GM12891 (cell line): Measurements from ENCODE around the gene TGFBR2.

Experiments used
- DNase-seq: peaks from one replicate; pipeline ENCODE4 v3.0.0; 2011; ENCODE audit warnings: low spot score; ENCODE audit not compliant: insufficient read length
- FAIRE-seq: peaks from 2 replicates; lab custom pipeline; 2011; peaks lifted over from hg19 to GRCh38; lab: Jason Lieb, UNC
- PAX5 ChIP-seq: IDR thresholded peaks from 2 replicates; pipeline ENCODE4 v1.6.1; 2011; ENCODE audit warnings: low read length, moderate library complexity, mild to moderate bottlenecking; ENCODE audit not compliant: insufficient read depth, severe bottlenecking
- POLR2A ChIP-seq: IDR thresholded peaks from 2 replicates; pipeline ENCODE4 v1.6.1; 2011; ENCODE audit warnings: low read depth, low read length, control low read depth
- POLR2AphosphoS5 ChIP-seq: IDR thresholded peaks from 2 replicates; pipeline ENCODE4 v1.6.1; 2011; ENCODE audit warnings: low read depth, low read length, control low read depth
- POU2F2 ChIP-seq: IDR thresholded peaks from 2 replicates; pipeline ENCODE4 v1.6.1; 2011; ENCODE audit warnings: low read depth, mild to moderate bottlenecking, control low read depth, low read length, moderate library complexity
- SPI1 ChIP-seq: IDR thresholded peaks from 2 replicates; pipeline ENCODE4 v1.6.1; 2011; ENCODE audit warnings: low read depth, low read length, control low read depth
- TAF1 ChIP-seq: IDR thresholded peaks from 2 replicates; pipeline ENCODE4 v1.6.1; 2011; ENCODE audit warnings: low read depth, low read length, control low read depth

TGFBR2 gene

DNA sequence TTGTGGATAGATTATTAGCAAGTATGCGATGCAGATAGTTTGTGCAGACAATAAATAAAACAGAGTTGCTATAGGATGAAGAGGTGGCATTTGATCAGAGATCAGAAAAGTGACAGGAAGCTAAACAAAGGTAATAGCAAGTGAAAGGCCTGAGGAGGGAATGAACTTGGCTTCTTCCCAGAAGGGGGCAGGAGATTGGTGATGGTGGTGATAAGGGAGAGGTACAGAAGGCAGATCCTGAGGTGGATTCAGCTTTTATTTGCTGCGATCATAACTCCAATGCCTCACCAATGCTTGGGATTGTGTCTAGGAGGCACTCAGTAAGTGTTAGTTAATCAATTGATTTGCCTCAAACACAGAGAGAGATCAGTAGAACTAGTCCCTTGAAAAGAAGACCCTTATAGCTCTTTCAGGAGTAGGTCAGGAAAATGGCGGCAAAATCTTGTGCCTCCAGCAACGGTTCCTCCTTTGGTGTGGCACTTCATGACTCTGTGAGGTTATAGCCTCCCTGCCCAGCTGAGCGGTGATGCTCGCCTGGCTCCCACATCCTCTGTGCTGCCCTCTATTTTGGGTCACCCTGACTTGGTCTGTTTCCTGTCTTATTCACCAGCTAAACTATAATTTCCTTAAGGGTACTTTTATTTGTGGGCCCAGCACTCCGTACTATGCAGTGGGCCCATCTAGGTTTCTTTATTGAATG lies 37.5 kb downstream of the TGFBR2 start:
- TF ChIP-seq PAX5 (no peak), SPI1 (no peak), POLR2A (no peak), TAF1 (no peak), POLR2AphosphoS5 (no peak), POU2F2 (no peak)
- DNase-seq (no peak), FAIRE-seq (no peak)

- TF ChIP-seq POLR2A (no peak), SPI1 (peak; percentile 18; the same call in 1 of the 2 replicates), TAF1 (no peak), POU2F2 (no peak), POLR2AphosphoS5 (no peak), PAX5 (no peak)
- DNase-seq (no peak), FAIRE-seq (no peak)
Observed at GRCh38 chr3:30644615-30645014, 38.2 kb downstream of the TGFBR2 start.

- TF ChIP-seq POLR2A (no peak), PAX5 (no peak), SPI1 (no peak), POLR2AphosphoS5 (no peak), TAF1 (no peak), POU2F2 (no peak)
- FAIRE-seq (no peak), DNase-seq (no peak)
Observed at GRCh38 chr3:30645077-30645476, 38.7 kb downstream of the TGFBR2 start.

- DNase-seq (no peak), FAIRE-seq (no peak)
- no peak for TF ChIP-seq POLR2AphosphoS5
Observed at GRCh38 chr3:30646181-30646876, 39.9 kb downstream of the TGFBR2 start.

- no peak for DNase-seq
- TF ChIP-seq POLR2AphosphoS5: no peak
- TF ChIP-seq SPI1: no peak
- TF ChIP-seq PAX5: no peak
- TF ChIP-seq TAF1: no peak
- no peak for TF ChIP-seq POU2F2
- TF ChIP-seq POLR2A: no peak
- FAIRE-seq: no peak
Observed at GRCh38 chr3:30646961-30647752, 40.8 kb downstream of the TGFBR2 start.

GRCh38 chr3:30648670-30649357 lies 42.4 kb downstream of the TGFBR2 start:
- TF ChIP-seq POLR2A (no peak), SPI1 (no peak), POU2F2 (no peak), TAF1 (no peak), POLR2AphosphoS5 (no peak), PAX5 (no peak)
- FAIRE-seq (peak; percentile 9), DNase-seq (no peak)

GRCh38 chr3:30649572-30650318 lies 43.3 kb downstream of the TGFBR2 start:
- TF ChIP-seq SPI1 (peak; percentile 99), POU2F2 (no peak)
- no peak for FAIRE-seq
- DNase-seq: no peak

DNA sequence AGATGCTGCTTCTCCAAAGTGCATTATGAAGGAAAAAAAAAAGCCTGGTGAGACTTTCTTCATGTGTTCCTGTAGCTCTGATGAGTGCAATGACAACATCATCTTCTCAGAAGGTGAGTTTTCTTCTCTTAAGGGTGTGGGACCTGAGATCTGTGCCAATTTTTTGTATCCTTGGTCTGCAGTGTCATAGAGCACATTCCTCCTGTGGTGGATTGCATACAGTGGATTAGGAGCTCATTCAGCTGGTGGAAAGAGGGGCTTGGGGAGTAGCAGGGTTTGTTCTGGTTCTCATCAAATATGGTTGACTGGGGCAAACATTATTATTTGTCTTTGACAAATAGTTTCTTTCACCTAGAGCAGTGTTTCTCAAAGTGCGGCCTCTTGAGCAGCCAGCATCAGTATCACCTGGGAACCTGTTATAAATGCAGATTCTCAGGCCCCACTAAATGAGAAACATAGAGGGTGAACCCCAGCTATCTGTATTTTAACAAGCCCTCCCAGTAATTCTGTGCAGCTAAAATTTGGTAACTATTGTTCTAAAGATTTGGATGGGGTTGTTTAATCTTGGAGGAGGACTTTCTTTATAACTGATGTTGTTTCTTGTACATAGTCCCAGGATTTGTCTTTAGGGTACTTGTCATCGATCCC lies 44.1 kb downstream of the TGFBR2 start:
- no peak for FAIRE-seq
- TF ChIP-seq SPI1: no peak
- no peak for TF ChIP-seq POU2F2
- TF ChIP-seq TAF1: no peak
- TF ChIP-seq POLR2A: no peak
- TF ChIP-seq POLR2AphosphoS5: no peak
- TF ChIP-seq PAX5: no peak
- no peak for DNase-seq

DNA sequence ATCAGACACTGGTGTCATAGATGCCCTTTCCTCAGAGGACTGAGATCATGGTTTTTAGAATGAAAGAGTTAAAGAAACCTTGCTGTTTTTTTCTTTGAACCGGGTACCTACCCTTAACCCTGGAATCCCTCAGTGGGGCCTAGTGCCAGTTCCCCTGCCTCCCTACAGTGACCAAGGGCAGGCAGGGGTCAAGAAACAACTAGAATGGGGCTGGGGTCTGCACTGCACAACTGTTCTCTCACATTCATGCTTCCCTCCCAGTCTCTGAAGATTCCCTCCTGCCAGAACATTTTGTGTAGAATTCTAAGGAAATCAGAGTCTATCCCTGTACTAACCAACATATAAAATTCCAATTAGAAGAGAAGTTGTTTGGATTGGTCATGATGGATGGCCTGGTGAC lies 47.9 kb downstream of the TGFBR2 start:
- TF ChIP-seq POLR2A (no peak), POLR2AphosphoS5 (no peak), PAX5 (no peak), POU2F2 (no peak), SPI1 (no peak), TAF1 (no peak)
- DNase-seq (no peak), FAIRE-seq (no peak)
